NCI-H1105 treated with DMSO at 0.1 percent for 48 hours (cell line): Measurements from ENCODE around the gene CHAC2.
A peak's percentile ranks its signal among the peaks of the same experiment; 100 is the strongest.
"Not testable (repeated sequence)": the region's sequence is repeated elsewhere in the genome, so short reads cannot be mapped to it uniquely, and the experiment has no call there.

Source experiments
- DNase-seq: peaks from one replicate; lab custom pipeline; 2025; lab: John Stamatoyannopoulos, UW

CHAC2 gene

DNA sequence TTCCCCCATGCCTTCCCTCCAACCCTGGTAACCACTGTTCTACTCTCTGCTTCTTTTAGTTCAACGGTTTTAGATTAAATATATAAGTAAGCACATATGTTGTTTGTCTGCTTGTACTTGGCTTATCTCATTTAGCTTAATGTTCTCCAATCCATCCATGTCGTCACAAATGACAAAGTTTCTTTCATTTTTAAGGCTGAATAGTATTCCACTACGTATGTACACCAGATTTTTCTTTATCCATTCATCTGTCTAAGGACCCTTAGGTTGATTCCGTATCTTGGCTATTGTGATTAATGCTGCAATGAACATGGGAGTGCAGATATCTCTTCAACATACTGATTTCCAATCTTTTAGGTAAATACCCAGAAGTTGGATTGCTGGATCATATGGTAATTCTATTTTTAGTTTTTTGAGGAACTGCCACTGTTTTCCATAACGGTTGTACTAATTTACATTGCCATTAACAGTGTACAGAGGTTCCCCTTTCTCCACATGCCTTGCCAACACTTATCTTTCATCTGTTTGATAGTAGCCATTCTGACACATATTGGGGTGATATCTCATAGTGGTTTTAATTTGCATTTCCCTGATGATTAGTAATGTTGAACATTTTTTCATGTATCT lies 11.0 kb downstream of the CHAC2 start:
- DNase-seq = no peak

GRCh38 chr2:53780056-53780455 lies 12.5 kb downstream of the CHAC2 start:
- no peak for DNase-seq

GRCh38 chr2:53782676-53783075 lies 15.1 kb downstream of the CHAC2 start:
- no peak for DNase-seq

DNA sequence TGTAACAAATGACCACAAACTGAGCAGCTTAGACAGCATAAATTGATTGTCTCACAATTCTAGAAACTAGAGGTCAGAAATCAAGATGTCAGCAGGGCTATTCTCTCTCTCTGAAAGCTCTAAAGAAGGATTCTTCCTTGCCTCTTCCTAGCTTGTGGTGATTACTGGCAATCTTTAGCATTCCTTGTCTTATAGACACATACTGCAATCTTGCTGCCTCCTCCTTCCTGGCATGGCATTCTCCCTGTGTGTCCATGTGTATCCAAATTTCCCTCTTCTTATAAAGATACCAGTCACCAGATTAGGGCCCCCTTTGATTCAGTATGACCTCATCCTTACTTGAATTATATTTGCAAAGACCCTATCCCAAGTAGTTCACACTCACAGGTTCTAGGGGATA lies 16.8 kb downstream of the CHAC2 start:
- DNase-seq = no peak

- no peak for DNase-seq
Measured at GRCh38 chr2:53785366-53785765, 17.8 kb downstream of the CHAC2 start.

- peak; percentile 50 for DNase-seq
Measured at GRCh38 chr2:53786352-53786704, 18.7 kb downstream of the CHAC2 start.

GRCh38 chr2:53786705-53787613 lies 19.4 kb downstream of the CHAC2 start, which contains the start of the genes ASB3 and ERLEC1:
TSS of gene ASB3 (minus strand) at chr2:53786953. CDS start at chr2:53765572, 21,381 bp downstream.
TSS of gene ERLEC1 (plus strand) at chr2:53787044. CDS start at chr2:53787211, 167 bp downstream.
- peak; percentile 85 for DNase-seq

DNA sequence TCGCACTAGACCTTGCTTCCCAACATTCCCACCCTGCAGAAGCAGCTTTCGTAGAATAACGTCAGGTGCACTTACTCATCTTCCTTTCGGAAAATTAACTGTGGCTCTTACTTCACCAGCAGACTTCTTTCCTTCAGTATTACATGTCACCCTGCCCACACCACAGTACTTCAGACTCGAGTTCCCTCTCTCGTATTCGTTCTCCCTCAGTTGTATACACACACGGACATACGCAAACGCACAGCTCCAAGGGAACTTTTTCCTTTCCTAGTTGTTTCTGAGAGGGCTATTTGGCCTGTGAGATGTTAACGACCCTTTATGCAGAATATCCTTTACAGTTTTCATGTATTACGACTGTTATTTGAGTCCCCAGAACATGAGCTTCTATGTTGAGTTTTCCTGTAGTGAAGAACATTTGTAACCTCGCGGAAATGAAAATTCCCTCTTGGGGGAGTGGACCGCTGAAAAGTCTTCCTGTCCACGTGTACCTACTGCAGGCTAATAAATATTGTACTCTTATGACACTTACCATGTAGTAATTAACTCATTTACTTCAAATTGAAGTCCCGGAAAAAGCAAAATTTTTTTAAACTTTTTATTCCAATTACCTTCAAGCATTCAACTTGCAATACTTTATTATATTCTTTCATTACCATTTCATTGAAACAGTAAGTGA lies 20.1 kb downstream of the CHAC2 start:
- DNase-seq = no peak

GRCh38 chr2:53793261-53793660 lies 25.7 kb downstream of the CHAC2 start:
- DNase-seq = no peak

DNA sequence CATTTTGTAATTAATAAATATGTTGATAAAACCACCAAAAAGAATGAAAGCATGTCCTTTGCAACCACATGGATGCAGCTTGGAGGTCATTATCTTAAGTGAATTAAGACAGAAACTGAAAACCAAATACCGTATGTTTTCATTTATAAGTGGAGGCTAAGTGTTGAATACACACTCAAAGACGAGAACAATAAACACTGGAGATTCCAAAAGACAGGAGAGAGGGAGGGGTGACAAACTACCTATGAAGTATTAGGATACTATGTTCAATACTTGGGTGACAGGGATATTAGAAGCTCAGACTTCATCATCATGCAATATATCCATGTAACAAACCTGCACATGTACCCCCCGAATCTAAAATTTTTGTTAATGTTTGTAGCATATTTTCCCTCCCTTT lies 26.2 kb downstream of the CHAC2 start:
- no peak for DNase-seq

DNA sequence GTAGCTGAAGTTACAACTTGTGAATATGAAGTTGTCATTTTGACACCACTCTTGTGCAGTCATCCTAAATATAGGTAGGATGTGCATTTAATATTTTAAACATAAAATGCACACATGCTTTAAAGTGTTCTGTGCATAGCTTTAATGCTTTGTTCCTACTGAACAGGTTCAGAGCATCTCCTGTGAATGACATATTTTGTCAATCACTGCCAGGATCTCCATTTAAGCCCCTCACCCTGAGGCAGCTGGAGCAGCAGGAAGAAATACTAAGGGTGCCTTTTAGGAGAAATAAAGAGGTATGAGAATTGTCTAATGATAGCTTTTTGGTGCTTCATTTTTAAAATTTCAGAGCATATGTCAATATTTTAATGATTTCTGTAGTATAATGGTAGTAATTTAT lies 33.9 kb downstream of the CHAC2 start:
- DNase-seq = no peak

DNA sequence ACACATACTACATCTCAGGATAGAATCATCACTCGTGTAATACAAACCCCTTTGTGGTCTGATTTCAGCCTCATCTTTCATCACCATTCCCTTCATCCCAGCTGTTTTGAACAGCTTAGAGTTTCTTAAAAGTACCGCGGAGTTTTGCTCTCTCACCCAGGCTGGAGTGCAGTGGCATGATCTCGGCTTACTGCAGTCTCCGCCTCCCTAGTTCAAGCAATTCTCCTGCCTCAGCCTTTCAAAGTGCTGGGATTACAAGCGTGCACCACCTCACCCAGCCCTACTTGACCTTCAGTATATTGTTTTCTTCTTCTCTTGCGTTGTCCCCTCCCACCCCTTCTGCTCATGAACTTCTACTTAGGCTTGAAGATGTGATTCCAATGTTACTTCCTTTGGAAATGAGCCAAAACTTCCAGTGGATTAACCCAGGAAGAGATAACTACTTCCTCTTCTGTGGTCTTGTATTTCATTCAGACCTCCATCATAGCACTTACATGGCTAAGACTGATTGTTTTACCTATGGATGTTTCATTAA lies 35.1 kb downstream of the CHAC2 start:
- DNase-seq = no peak

GRCh38 chr2:53811601-53812000 lies 44.0 kb downstream of the CHAC2 start:
- DNase-seq = no peak

DNA sequence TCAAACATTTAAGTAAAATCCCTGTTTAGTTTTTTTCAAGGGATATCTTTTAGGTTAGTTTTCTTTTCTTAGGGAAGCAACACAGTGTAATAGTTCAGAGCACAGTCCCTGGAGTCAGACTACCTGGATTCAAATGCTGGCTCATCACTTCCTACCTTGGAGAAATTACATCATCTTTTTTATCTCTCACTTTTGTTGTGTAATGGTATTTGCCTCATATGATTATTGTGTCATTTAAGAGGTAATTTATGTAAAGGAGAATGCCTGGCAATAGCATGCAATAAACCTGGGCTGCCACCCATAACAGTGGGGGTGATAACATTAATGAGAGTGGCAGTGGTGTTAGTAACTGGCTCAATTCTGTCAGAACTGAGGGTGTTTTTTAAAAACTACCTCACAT lies 45.5 kb downstream of the CHAC2 start:
- DNase-seq = no peak

DNA sequence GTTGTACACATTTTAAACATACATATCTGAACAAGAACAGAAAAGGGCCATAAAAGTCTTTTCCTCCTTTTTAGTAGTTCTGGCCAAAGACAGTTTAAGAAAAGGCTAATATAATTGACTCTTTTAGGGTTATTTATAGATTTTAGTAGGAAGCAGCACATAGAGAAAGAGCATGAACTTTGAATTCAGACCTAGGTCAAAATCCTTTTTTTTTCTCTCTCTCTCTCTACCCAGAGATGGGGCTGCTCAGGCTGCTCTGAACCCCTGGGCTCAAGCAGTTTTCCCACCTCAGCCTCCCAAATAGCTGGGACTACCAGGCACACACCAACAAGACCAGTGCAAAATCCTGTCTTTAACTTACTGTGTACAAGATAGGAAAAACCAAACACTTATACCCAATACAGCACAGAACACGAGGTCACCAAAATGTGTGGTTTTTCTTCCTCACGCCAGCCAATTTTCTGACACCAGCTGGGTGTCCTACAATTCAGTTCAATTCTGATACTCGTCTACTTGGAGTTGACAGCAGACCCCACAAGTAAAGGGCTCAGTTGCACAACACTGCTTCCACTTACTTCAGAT lies 51.3 kb downstream of the CHAC2 start:
- DNase-seq = no peak

DNA sequence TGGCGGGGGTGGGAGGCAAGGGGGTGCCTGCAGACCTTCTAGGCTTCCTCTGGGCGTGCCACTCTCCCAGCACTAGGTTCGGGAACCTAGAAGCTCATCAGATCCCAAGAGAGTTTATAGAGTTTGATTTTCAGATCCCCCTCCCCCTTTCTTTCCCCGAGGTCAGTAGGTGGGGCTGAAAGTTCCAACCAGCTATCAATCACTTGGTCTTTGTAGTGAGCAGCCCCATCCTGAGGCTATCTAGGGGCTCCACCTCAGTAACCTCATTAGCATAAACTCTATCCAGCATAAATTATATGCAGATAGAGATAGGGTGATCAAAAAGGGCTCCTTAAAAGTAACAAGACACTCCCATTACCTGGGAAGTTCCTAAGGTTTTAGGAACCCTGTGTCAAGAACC lies 52.0 kb downstream of the CHAC2 start:
- no peak for DNase-seq

DNA sequence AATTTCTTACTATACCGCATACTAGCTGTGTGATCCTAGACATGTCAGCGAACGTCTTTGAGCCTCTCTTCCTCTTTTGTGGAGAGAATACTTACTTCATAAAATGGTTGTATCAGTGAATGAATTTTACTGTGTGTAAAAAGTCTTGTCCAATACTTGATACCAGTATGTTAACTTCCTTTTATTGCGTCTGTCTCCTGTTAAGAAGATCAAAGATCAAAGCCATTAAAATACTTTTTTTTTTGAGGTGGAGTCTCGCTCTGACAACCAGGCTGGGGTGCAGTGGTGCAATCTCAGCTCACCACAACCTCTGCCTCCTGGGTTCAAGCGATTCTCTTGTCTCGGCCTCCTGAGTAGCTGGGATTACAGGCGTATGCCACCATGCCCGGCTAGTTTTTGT lies 52.4 kb downstream of the CHAC2 start:
- DNase-seq = no peak

GRCh38 chr2:53820711-53821110 lies 53.1 kb downstream of the CHAC2 start:
- no peak for DNase-seq

DNA sequence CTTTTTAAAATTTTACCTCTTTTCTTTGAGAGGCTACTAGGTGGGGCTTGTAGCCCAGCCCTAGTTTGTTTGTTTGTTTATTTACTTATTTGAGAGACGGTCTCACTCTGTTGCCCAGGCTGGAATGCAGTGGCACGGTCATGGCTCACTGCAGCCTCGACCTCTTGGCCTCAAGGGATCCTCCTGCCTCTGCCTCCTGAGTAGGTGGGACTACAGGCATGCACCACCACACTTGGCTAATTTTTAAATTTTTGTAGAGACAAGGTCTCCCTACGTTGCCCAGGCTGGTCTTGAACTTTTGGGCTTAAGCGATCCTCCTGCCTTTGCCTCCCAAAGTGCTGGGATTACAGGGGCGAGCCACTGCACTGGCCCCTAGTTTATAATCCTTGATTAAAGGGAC lies 54.2 kb downstream of the CHAC2 start:
- DNase-seq = no peak

- not testable (repeated sequence) for DNase-seq
Measured at GRCh38 chr2:53823639-53824038, 56.0 kb downstream of the CHAC2 start.
